Stimulated activated CD4-positive, alpha-beta T cell treated with anti-CD3 and anti-CD28 coated beads, Interleukin-1b, Interleukin-23, amount 100 ng/mL, for 4 hours (primary cell): ENCODE results near the gene ATF2.

ENCODE experiments used
- DNase-seq, 2 donors: peaks; one replicate each; pipeline ENCODE4 v3.0.0-alpha.2; 2020; ENCODE audit warnings: low read depth in 2 of 2

Gene ATF2, protein sequence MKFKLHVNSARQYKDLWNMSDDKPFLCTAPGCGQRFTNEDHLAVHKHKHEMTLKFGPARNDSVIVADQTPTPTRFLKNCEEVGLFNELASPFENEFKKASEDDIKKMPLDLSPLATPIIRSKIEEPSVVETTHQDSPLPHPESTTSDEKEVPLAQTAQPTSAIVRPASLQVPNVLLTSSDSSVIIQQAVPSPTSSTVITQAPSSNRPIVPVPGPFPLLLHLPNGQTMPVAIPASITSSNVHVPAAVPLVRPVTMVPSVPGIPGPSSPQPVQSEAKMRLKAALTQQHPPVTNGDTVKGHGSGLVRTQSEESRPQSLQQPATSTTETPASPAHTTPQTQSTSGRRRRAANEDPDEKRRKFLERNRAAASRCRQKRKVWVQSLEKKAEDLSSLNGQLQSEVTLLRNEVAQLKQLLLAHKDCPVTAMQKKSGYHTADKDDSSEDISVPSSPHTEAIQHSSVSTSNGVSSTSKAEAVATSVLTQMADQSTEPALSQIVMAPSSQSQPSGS

DNA sequence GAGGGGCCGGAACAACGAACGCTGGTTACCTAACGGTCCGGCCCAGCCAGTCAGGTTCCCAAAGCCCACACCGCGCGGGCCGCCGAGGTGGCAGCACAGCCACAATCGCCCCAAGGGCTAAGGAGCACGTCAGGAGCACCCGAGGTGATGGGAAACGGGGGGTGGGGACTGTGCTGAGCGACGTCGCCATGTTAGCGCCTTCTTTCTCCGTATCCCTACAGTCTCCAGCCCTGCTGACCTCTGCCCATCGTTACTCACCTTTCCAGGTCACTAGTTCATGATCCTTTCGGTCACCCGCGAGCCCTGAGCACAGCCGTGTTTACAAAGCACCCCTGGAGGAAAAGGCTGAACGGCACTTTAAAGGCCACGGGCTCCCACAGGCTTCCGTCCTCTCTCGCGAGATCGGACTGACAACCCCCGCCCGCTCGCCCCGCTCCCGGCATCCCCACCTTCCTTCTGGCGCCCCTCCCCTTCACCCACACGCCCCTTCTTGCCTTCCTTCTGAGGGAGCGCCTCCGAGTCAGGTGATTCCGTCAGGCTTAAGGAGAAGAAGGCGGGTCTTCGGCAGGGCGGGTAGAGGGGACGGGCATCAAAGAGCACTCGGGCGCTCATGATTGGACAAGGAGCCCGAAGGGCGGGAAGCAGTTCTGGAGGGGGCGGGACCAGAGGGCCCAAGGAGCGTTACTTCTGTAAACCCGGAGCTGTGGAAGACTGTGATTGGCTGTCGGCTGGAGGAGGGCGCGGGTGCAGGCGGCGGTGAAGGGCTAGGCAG, at the start of gene ATF2:
Gene ATF2 (minus strand): TSS at position 412 of the 772 bp plus-strand sequence. CDS start 31,760 bp downstream, outside the sequence.
- DNase-seq: peak; percentile 92 to 93

- DNase-seq: no peak
Observed at GRCh38 chr2:175207741-175208438, 39.9 kb upstream of the ATF2 start.

DNA sequence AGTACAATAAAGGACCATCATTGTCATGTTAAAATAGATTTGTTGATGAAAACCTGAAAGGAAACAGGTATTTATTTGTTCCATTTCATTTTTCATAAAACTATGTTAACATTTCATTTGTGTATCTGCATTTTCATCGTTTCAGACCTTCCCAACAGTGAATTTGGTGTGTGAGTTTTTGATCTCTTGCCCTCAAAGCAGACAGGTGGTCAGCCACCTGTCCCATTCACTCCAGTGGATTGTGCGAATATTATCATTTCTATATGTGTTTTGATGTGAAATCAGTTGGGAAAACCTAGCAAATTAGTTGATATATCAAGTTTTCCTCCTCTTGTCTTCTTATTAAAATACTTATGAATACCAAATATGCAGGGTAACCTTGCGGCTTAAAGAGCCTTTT, 38.9 kb upstream of the ATF2 start:
- DNase-seq: no peak

DNA sequence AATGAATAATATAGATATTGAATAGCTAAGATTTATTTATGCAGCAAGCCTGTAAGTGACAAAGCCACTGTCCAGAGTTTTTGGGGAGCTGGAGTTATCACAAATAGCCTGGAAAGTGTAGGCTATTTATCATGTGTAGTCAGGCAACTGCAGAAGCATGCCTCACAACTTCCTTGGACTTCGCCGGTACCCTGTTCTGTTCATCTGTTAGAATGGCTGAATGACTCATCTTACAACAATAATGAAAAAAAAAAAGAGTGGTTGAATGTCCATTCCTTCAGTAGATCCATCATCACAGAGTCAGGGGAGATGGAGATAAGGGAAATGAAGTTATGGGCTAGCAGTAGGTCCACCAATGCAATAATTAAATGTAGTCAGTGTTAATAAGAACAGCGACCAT, 37.5 kb upstream of the ATF2 start:
- no peak for DNase-seq

DNA sequence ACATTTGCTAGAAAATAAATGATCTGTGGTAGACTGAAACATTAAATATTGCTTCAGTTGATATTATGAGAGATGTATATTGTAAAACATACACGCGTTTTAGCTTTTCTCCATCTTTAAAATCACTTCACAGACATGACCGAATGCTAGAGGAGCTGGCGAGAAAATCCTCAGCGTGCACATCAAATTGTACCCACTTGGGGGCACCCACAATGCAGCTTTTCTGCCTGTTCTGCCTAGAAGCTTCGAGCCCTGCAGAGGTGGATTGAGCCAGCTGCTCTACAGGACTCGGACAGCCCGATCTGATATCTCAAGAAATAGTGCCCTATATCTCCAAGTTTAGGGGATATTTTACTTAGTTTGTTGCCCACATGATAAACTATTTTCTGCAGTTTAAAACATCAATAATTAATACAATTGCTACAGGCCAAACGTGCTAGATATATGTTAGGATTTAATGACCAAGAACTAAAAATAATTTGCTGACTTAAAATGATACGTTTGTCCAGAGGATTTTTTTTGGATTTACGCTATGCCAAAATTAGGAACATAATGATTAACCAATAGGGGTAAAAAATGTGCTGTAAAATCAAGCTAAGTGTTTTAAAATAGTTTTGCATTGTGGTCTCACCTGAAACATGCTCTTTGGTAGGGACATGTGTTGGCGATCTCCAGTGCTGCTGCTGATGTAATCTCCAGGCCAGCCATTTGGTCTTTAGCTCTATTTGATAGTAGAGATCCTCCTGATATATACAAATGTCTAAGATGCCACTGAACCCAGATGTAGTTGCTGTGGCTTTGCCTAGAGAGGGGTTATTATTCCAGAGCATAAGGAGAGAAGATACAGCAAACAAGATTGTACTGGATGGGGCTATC, 35.9 kb upstream of the ATF2 start:
- peak; percentile 7 to 25 for DNase-seq

DNA sequence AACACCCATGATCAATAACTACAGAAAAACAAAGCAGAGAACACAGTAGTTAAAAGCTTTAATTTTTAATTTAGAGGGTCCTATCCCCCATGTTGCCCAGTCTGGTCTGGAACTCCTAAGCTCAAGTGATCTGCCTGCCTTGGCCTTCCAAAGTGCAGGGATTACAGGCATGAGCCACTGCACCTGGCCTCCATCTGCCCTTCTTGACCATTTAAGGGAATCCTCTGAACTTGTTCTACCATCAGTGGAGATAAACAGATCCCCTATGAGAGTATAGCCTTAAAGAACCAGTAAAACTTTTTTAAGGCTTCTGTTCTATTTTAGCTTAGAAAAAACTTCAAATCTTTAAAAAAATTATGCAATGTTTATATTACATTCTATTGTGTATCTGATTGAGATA, 27.0 kb upstream of the ATF2 start:
- no peak for DNase-seq

DNA sequence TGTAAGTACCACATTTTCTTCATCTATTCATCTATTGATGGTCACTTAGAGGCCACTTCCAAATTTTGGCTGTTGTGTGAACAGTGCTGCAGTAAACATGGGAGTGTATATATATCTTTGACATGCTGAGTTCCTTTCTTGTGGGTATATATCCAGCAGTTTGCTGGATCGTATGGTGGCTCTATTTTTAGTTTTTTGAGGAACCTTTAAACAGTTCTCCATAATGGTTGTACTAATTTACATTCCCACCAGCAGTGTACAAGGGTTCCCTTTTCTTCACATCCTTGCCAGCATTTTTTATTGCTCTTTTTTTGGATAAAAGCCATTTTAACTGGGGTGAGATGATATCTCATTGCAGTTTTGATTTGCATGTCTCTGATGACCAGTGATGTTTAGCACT, 20.8 kb upstream of the ATF2 start:
- no peak for DNase-seq

DNA sequence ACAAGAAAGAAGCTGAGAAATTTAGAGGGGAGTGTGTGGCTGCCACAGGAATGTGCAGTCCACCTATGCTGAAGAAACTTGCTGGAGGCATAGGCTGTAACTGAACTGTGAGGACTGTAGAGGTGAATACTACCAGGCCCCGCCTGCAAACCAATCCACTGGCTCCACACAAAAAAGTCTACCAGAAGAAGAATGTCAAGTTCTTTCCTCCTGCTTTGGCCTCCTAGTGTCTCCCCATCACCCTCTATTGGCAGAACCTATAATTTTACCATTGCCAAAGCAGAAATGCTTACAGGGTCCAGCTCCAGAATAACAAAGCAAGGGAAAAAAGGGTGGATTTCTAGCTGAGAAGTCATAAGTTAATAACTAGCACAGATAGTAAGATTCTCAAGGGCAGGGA, 19.4 kb upstream of the ATF2 start:
- DNase-seq: no peak

DNA sequence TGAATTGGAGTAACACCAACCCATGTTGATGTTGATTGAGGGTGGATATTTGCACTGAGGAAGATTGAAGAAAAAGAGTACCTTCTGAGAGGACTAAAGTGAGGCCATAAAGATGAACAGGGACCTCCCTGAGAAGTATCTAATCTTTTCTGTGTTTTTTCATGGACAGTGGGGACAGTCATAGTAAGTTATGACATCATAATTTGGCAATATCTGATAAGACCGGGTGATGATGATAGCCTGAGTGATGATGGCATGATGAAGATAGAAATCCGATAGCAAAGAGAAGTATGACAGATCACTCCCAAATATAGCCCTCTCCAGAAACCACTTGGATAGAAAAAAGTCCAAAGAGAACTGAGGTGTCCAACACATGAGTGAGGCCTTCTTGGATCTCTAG, 15.7 kb upstream of the ATF2 start:
- no peak for DNase-seq

DNA sequence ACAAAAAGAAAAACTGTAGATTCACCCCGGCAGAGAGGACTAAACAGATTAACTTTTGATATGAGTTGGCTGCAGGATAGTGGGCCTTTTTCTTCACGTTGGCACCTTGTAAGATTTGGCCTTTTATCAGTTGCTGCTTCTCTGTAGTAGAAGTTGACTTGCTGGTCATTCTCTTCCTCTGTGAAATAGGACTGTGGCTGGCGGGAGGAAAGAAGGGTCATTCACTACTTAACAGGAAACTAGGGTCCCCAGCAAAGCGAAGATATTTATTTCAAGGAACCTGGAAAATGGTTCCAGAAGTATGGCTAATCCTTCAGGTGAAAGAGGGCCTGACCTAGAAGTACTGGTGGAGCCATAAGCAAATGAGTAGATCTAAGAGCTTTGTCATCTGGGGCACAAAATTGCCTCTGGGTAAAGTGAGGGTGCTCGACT, 13.9 kb upstream of the ATF2 start:
- no peak for DNase-seq

DNA sequence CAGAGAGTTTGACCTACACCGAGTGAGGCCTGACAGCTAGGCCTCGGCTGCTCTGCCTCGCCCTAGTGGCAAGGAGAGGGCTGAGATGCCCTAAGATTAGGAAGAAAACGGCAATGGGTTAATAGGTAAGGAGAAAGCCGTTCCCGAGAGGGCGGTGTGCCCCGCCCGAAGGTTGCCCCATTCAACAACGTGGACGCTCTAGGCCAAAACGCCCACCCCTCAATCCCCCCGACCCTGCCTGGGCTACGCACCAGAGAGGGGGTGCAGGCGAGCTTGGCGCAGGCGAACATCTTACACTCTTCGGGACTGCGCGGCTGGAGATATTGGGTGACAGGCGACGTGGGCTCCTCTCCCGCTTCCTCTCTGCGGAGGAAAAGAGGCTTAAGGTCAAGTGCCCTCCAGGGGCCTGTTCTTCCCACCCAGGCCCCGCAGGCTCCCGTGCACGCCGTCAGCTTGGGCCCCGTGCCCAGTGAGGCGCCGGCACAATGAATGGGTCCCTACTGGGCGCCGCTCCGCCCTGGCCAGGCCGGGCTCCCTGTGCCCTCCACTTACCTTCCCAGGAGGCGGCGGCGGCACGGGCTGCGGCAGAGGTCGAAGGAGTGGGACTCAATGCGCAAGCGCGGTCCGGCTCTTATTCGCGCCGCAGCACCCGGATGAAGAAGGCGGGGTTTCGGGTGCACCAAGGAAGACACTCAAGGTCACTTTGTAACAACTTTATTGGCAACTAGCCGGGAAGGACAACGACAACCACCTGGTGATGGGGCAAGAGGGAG, 13.3 kb upstream of the ATF2 start, which contains the start of gene ATP5MC3:
Gene ATP5MC3 (minus strand): TSS at position 607 of the 773 bp plus-strand sequence. CDS start 317 bp downstream, at position 290.
- DNase-seq: peak; percentile 86 to 87

- peak; percentile 36 to 39 for DNase-seq
Observed at GRCh38 chr2:175180701-175181103, 12.7 kb upstream of the ATF2 start.

DNA sequence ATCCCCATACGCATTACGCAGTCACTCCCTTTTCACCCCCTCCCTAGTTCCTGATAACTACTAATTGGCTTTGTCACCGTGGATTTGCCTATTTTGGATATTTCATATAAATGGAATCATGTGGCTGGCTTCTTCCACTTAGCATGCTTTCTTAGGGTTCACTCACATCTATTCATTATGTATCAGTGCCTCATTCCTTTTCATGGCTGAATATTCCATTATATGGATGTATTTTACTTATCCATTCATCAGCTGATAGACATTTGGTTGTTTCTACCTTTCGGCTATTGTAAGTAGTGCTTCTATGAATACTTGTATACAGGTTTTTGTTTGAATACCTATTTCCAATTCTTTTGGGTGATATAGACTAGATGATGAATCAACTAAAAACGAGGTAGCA, 8.6 kb upstream of the ATF2 start:
- DNase-seq: no peak

- no peak for DNase-seq
Observed at GRCh38 chr2:175175896-175176295, 7.9 kb upstream of the ATF2 start.

DNA sequence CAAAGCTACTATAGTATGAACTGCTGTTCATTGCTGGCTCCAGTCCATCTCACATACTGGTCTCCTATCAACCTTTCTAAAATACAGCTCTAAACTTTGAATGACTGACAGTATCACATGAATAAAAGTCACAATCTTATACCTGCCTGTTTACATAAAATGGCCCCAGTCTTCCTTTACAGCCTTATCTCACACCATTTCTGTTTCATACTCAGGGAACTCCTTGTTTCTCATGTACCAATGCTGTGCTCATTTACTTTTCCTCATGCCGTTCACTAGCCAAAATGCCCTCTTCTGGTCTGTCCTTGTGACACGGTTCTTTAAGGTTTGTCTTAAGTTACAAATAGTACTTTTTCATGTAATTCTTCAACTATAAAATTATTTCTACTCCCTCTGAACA, 7.3 kb upstream of the ATF2 start:
- no peak for DNase-seq

GRCh38 chr2:175170659-175171304, 2.8 kb upstream of the ATF2 start:
- DNase-seq: no peak

DNA sequence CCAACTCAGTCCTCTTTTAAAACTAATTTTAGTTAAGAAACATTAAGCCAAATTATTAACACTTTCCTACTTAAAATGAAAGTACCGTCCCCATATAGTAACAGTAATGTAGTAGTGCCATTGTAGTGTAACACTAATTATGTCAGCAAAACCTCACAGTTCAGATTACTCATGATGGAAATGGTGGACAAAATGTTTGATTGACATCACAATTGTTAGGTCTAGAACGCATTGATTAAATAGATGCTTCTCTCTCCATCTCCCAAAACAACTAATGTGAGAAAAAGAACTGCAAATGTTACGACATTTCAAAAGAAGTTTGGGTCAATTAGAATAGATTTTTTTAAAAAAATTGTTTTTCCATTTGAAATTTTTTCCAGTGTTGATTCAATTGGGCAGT, 1.2 kb upstream of the ATF2 start:
- DNase-seq: no peak

GRCh38 chr2:175168564-175168945, 552 bp upstream of the ATF2 start:
- DNase-seq: no peak

DNA sequence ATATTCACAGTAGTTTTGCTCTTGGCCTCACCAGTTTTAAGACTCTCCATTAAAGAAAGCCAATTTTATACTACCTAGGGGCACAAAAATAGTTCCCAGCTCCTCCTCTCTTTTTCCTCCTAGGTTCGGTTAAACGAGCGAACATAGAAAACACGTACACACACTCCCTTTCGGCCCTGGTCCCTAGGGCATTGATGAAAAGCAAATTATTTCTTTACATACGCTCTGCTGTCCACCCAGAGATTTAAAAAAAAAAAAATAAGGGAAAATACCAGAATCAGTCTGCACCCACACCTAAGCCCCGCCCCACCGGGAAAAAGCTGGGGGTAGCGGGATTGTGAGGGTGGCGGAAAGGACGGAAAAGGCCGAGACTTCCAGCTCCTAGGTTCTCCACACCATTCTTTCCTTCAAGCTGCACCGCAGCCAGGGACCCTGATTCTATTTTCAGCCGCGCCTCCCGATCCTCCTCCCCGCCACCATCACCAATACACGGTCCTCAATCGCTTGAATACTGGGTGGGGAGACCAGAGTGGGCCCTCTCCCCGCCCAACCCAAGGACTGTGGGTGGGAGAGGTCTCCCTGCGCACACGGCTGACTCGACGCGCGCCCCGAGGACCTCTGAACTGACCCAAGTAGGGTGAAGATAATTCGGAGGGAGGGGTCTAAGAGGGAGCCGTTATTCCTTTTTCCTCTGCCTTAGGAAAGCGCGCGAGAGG, 769 bp downstream of the ATF2 start:
- peak in 1 of 2 donors; percentile 3 for DNase-seq
